Mucosa of rectum (tissue), 2 donors: ENCODE measurements around the gene CUBN.
A peak's percentile ranks its signal among the peaks of the same experiment; 100 is the strongest.

Source experiments
- H3K27ac ChIP-seq, 2 donors: one replicate each; pipeline ENCODE4 v1.7.0; 2013; ENCODE audit warnings: inconsistent platforms in 2 of 2, low read depth in 2 of 2, low read length in 2 of 2
- H3K27me3 ChIP-seq, 2 donors: one replicate each; pipeline ENCODE4 v1.7.0; 2013; ENCODE audit warnings: low read length in 2 of 2; ENCODE audit not compliant: control insufficient read depth in 2 of 2, insufficient read depth in 2 of 2
- H3K36me3 ChIP-seq, 2 donors: one replicate each; pipeline ENCODE4 v1.7.0; 2013; ENCODE audit warnings: low read length in 2 of 2; ENCODE audit not compliant: control insufficient read depth in 2 of 2, insufficient read depth in 2 of 2
- H3K4me1 ChIP-seq, 2 donors: one replicate each; pipeline ENCODE4 v1.7.0; 2013; ENCODE audit warnings: low read length in 2 of 2, mild to moderate bottlenecking in 1 of 2; ENCODE audit not compliant: control insufficient read depth in 2 of 2, insufficient read depth in 2 of 2
- H3K4me3 ChIP-seq, 2 donors: one replicate each; pipeline ENCODE4 v1.7.0; 2013; ENCODE audit warnings: low read length in 2 of 2
- H3K9ac ChIP-seq, 2 donors: one replicate each; pipeline ENCODE4 v1.7.0; 2013; ENCODE audit warnings: low read length in 2 of 2, low read depth in 1 of 2, mild to moderate bottlenecking in 1 of 2
- H3K9me3 ChIP-seq, 2 donors: one replicate each; pipeline ENCODE4 v1.7.0; 2013; ENCODE audit warnings: low read length in 2 of 2; ENCODE audit not compliant: control insufficient read depth in 2 of 2
- donor health status: healthy.
- donor health status: Normal muscosa, but diverticular disease.

Gene CUBN

GRCh38 chr10:16896993-16897392 is 232.6 kb downstream of the CUBN start:
- no peaks in the 10 kb centered on the region for H3K36me3 ChIP-seq
- no peak overlapping the region for H3K4me3 ChIP-seq
- no peaks in the 10 kb centered on the region for H3K9me3 ChIP-seq
- no peaks in the 10 kb centered on the region for H3K4me1 ChIP-seq
- H3K27ac ChIP-seq: no peak overlapping the region
- no peaks in the 10 kb centered on the region for H3K27me3 ChIP-seq
- H3K9ac ChIP-seq: no peak overlapping the region

DNA sequence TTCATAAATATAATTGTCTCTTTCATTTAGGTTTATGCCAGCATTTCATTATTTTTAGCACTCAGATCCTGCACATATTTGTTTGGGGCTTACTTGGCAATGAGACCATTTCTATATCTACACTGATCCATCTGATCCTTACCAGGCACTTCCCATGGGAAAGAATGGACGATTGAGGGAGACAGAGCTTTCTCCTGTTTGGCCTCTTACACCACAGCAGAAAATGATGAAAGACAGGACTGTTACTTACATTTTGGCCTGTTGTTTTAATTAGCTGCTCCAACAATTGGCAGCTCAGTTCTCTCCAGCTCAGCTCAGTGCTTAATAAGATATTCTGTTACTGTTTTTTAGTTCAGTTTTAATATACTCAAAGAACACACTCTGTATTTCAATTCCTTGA is 234.8 kb downstream of the CUBN start:
- H3K9ac ChIP-seq: no peak overlapping the region
- no peaks in the 10 kb centered on the region for H3K27me3 ChIP-seq
- H3K4me1 ChIP-seq: no peaks in the 10 kb centered on the region
- no peaks in the 10 kb centered on the region for H3K9me3 ChIP-seq
- H3K36me3 ChIP-seq: no peaks in the 10 kb centered on the region
- no peak overlapping the region for H3K4me3 ChIP-seq
- no peak overlapping the region for H3K27ac ChIP-seq

GRCh38 chr10:16893664-16894063 is 235.9 kb downstream of the CUBN start:
- H3K27me3 ChIP-seq: no peaks in the 10 kb centered on the region
- H3K4me1 ChIP-seq: no peaks in the 10 kb centered on the region
- no peaks in the 10 kb centered on the region for H3K9me3 ChIP-seq
- H3K9ac ChIP-seq: no peak overlapping the region
- H3K4me3 ChIP-seq: no peak overlapping the region
- H3K27ac ChIP-seq: no peak overlapping the region
- no peaks in the 10 kb centered on the region for H3K36me3 ChIP-seq

DNA sequence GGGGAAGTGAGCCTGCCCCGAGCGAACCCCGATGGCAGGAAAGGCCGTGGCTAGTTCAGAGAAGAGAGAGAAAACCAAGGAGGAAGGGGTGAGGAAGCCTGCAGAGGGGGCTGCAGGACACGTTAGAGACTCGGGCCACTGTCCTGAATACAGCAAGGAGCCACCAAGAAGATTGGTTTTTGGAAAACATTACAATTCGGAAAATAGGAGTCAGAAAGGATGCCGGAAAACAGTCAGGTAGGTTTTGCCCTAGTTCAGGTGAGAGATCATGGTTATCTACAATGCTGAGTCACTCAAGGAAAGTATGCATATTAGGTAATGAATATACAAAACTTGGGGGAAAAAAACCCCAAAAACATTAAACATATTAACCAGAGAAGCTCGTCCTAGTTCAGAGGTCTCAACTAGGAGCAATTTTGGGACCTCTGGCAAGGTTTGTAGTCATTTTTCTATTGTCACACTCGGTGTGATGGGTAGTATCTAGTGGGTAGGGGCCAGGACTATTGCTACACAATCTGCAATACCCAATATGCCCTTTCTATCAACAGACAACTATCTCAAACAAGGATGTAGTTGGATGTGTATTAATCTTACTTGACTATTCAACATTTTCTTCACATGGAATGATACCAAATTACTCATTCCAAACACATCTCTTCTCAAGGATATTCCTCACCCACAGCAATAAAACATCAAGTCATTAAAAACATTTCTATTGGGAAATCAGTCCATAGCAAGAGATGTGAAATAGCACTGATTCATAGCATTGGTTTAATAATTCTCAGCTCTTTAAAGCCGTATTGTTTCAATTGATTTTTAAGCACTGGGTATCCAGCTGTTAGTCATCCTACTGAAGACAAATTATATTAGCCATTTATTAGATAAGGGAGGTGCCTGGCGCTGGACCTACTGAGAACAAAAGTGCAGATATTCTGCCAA is 238.0 kb downstream of the CUBN start:
- Histone ChIP-seq H3K4me1 (no peaks in the 10 kb centered on the region), H3K4me3 (peak overlapping the region in 1 of 2 donors; percentile 14), H3K36me3 (no peaks in the 10 kb centered on the region), H3K9ac (no peak overlapping the region), H3K27me3 (no peaks in the 10 kb centered on the region), H3K27ac (no peak overlapping the region), H3K9me3 (no peaks in the 10 kb centered on the region)

DNA sequence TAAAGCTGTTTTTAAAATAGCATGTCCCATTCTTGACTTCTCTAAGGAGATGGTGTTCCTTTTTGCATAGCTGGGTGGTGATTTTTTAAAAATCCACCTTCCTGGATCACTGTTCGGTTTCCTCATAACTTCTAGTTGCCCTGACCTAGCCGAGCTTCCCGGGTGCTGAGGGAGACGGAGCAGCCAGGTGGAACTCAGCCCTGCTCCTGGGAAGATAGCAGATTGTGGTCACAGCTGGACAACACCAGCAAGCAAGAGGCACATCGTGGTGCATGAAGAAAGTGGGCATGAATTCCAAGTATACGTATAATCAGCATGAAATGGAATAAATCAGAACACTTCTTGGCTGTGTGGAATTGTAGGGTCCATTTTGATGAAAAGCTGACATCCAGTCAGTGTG is 238.9 kb downstream of the CUBN start:
- no peak overlapping the region for H3K4me3 ChIP-seq
- no peaks in the 10 kb centered on the region for H3K27me3 ChIP-seq
- no peak overlapping the region for H3K27ac ChIP-seq
- no peaks in the 10 kb centered on the region for H3K4me1 ChIP-seq
- no peak overlapping the region for H3K9ac ChIP-seq
- H3K36me3 ChIP-seq: no peaks in the 10 kb centered on the region
- H3K9me3 ChIP-seq: no peaks in the 10 kb centered on the region

DNA sequence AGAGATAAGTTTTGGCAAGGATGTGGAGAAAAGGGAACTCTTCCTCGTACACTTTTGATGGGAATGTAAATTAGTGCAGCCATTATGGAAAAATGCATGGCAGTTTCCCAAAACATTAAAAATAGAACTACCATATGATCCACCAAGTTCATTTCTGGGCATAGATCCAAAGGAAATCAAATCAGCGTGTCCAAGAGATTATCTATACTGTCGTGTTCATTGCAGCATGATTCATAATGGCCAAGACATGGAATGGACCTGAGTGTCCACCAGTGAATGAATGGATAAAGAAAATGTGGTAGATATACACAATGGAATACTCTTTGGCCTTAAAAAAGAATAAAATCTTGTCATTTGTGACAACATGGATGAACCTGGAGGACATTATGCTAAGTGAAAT is 242.0 kb downstream of the CUBN start:
- Histone ChIP-seq H3K4me3 (no peak overlapping the region), H3K27me3 (no peaks in the 10 kb centered on the region), H3K4me1 (no peaks in the 10 kb centered on the region), H3K9me3 (no peaks in the 10 kb centered on the region), H3K27ac (no peak overlapping the region), H3K36me3 (no peaks in the 10 kb centered on the region), H3K9ac (no peak overlapping the region)

- Histone ChIP-seq H3K4me3 (no peak overlapping the region), H3K27me3 (no peaks in the 10 kb centered on the region), H3K9me3 (no peaks in the 10 kb centered on the region), H3K27ac (no peak overlapping the region), H3K4me1 (no peaks in the 10 kb centered on the region), H3K9ac (no peak overlapping the region), H3K36me3 (no peaks in the 10 kb centered on the region)
Measured at GRCh38 chr10:16886031-16886430, 243.6 kb downstream of the CUBN start.

DNA sequence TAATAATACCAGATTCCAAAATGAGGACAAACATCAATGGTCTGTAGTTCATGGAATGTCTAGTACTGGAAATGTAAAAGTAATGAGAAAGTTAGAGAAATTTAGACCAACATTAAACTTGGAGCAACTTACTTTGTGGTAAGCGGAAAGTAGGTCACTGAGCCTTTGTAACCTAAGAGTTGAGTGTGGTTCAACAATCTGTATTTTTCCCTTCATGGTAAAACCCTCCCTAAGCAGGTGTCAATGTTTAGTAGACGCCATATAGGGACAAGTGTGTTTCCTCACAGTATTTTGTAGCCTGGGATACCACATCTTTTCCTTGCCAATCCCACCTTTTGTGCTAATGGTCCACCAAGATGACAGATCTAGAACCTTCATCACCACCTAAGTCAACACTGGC is 245.1 kb downstream of the CUBN start:
- Histone ChIP-seq H3K9me3 (no peaks in the 10 kb centered on the region), H3K27ac (no peak overlapping the region), H3K4me3 (no peak overlapping the region), H3K9ac (no peak overlapping the region), H3K27me3 (no peaks in the 10 kb centered on the region), H3K36me3 (no peaks in the 10 kb centered on the region), H3K4me1 (no peaks in the 10 kb centered on the region)

DNA sequence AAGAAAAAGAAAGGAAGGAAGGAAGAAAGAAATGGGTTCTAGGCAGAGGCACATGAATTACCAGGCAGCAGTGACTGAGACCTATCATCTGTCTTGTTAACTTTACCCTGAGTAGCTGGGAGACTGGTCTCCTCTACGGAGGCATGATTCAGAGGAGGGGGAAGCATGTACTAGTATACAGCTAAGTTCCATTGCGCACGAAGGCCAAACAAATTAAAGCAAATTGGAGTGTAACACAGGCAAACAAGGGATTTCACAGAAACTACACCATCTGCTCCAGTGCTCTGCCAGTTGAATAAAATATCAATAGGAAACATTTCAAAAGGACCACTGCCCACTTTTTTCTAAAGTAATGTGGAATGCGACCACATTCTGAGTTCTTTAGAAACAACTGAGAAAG is 246.5 kb downstream of the CUBN start:
- Histone ChIP-seq H3K36me3 (no peaks in the 10 kb centered on the region), H3K27me3 (no peaks in the 10 kb centered on the region), H3K4me3 (no peak overlapping the region), H3K4me1 (no peaks in the 10 kb centered on the region), H3K9me3 (no peaks in the 10 kb centered on the region), H3K27ac (no peak overlapping the region), H3K9ac (no peak overlapping the region)

- H3K4me1 ChIP-seq: no peaks in the 10 kb centered on the region
- H3K27ac ChIP-seq: no peak overlapping the region
- no peaks in the 10 kb centered on the region for H3K27me3 ChIP-seq
- no peak overlapping the region for H3K4me3 ChIP-seq
- H3K9ac ChIP-seq: no peak overlapping the region
- H3K9me3 ChIP-seq: no peaks in the 10 kb centered on the region
- no peaks in the 10 kb centered on the region for H3K36me3 ChIP-seq
Measured at GRCh38 chr10:16870331-16870730, 259.3 kb downstream of the CUBN start.
